H7 (cell line): ENCODE measurements around the gene GAS7. TPM values are rescaled to one million over a fixed set of nuclear protein-coding genes. Genes with fewer than 3 reads are reported as not detected.

ENCODE experiments used
- DNase-seq: peaks from one replicate; pipeline ENCODE4 v3.0.0; 2012
- H3K27me3 ChIP-seq: 2 replicates; pipeline ENCODE4 v1.6.0; 2011; ENCODE audit warnings: mild to moderate bottlenecking, low read length; ENCODE audit not compliant: control insufficient read depth, insufficient read depth
- H3K36me3 ChIP-seq: replicated peaks from 2 replicates; pipeline ENCODE4 v1.5.1; 2011; ENCODE audit warnings: low read length; ENCODE audit not compliant: control insufficient read depth, insufficient read depth
- H3K4me3 ChIP-seq: 2 replicates; pipeline ENCODE4 v1.5.1; 2011; ENCODE audit warnings: low read depth, mild to moderate bottlenecking, control low read depth, low read length, moderate library complexity; ENCODE audit not compliant: insufficient read depth
- total RNA-seq: library from RNA; depleted of rRNA; stranded (reverse); fragments of >200 nt; shearing (Covaris generic); gene quantifications from 2 replicates; pipeline ENCODE4 v1.2.3, GENCODE V29; 2014

The GAS7 gene
- total RNA-seq, 1 experiment from 2014 or later, result 4.2 TPM

- no peak for DNase-seq
- no peaks in the 10 kb centered on the region for H3K27me3 ChIP-seq
- H3K4me3 ChIP-seq, result no peak overlapping the region
- H3K36me3 ChIP-seq, result no peaks in the 10 kb centered on the region
Measured at GRCh38 chr17:9974448-9975381, 223.7 kb downstream of the GAS7 start.

- no peaks in the 10 kb centered on the region for H3K27me3 ChIP-seq
- H3K4me3 ChIP-seq, result no peak overlapping the region
- H3K36me3 ChIP-seq, result no peaks in the 10 kb centered on the region
- DNase-seq, result no peak
Measured at GRCh38 chr17:9973669-9974447, 224.5 kb downstream of the GAS7 start.

GRCh38 chr17:9971991-9972390, 226.4 kb downstream of the GAS7 start:
- H3K4me3 ChIP-seq, result no peak overlapping the region
- no peaks in the 10 kb centered on the region for H3K36me3 ChIP-seq
- DNase-seq, result no peak
- no peaks in the 10 kb centered on the region for H3K27me3 ChIP-seq

- no peak for DNase-seq
- Histone ChIP-seq H3K27me3 (no peaks in the 10 kb centered on the region), H3K36me3 (no peaks in the 10 kb centered on the region), H3K4me3 (no peak overlapping the region)
Measured at GRCh38 chr17:9969301-9969935, 229.0 kb downstream of the GAS7 start.

- no peaks in the 10 kb centered on the region for H3K36me3 ChIP-seq
- no peak for DNase-seq
- no peak overlapping the region for H3K4me3 ChIP-seq
- H3K27me3 ChIP-seq, result no peaks in the 10 kb centered on the region
Measured at GRCh38 chr17:9968881-9969280, 229.5 kb downstream of the GAS7 start.

GRCh38 chr17:9968008-9968407, 230.4 kb downstream of the GAS7 start:
- no peak overlapping the region for H3K4me3 ChIP-seq
- H3K27me3 ChIP-seq, result no peaks in the 10 kb centered on the region
- H3K36me3 ChIP-seq, result no peaks in the 10 kb centered on the region
- DNase-seq, result no peak

- no peaks in the 10 kb centered on the region; the same call in 1 of the 2 replicates for H3K27me3 ChIP-seq
- no peaks in the 10 kb centered on the region for H3K36me3 ChIP-seq
- DNase-seq, result peak; percentile 92
- H3K4me3 ChIP-seq, result no peak overlapping the region
Measured at GRCh38 chr17:9959377-9959981, 238.9 kb downstream of the GAS7 start.

- DNase-seq, result peak; percentile 85
- H3K36me3 ChIP-seq, result no peaks in the 10 kb centered on the region
- no peak overlapping the region for H3K4me3 ChIP-seq
- no peaks in the 10 kb centered on the region; the same call in 1 of the 2 replicates for H3K27me3 ChIP-seq
Measured at GRCh38 chr17:9958586-9959281, 239.7 kb downstream of the GAS7 start.

GRCh38 chr17:9957244-9957643, 241.2 kb downstream of the GAS7 start:
- H3K4me3 ChIP-seq, result no peak overlapping the region
- H3K36me3 ChIP-seq, result no peaks in the 10 kb centered on the region
- peak; percentile 52 for DNase-seq
- no peaks in the 10 kb centered on the region; the same call in 1 of the 2 replicates for H3K27me3 ChIP-seq

GRCh38 chr17:9956474-9957131, 241.8 kb downstream of the GAS7 start:
- Histone ChIP-seq H3K27me3 (no peaks in the 10 kb centered on the region; the same call in 1 of the 2 replicates), H3K36me3 (no peaks in the 10 kb centered on the region), H3K4me3 (no peak overlapping the region)
- peak; percentile 67 for DNase-seq

- H3K27me3 ChIP-seq, result no peaks in the 10 kb centered on the region; the same call in 1 of the 2 replicates
- no peaks in the 10 kb centered on the region for H3K36me3 ChIP-seq
- DNase-seq, result no peak
- no peak overlapping the region for H3K4me3 ChIP-seq
Measured at GRCh38 chr17:9953492-9953891, 244.9 kb downstream of the GAS7 start.

GRCh38 chr17:9951803-9952202, 246.6 kb downstream of the GAS7 start:
- Histone ChIP-seq H3K27me3 (no peaks in the 10 kb centered on the region), H3K36me3 (no peaks in the 10 kb centered on the region), H3K4me3 (no peak overlapping the region)
- DNase-seq, result no peak

GRCh38 chr17:9948928-9949327, 249.5 kb downstream of the GAS7 start:
- Histone ChIP-seq H3K27me3 (no peaks in the 10 kb centered on the region), H3K36me3 (no peaks in the 10 kb centered on the region), H3K4me3 (no peak overlapping the region)
- no peak for DNase-seq
